ENCODE data around the gene DPM2.

DPM2 gene

GRCh38 chr9:127923046-127923445, 14.6 kb downstream of the DPM2 start:
- Histone ChIP-seq H3K27ac (ENCODE audit: low read depth, low read length) (no peak overlapping the region), H3K9me2 (replicated peaks; ENCODE audit: control insufficient read depth, low read length) (no peaks in the 10 kb centered on the region), H4K20me1 (ENCODE audit: control insufficient read depth, insufficient read depth, low read depth, low read length) (no peaks in the 10 kb centered on the region), H3K4me3 (ENCODE audit: low read length) (no peak overlapping the region), H3K4me1 (ENCODE audit: control insufficient read depth, low read length) (peaks cover 41% of the 10 kb centered on the region), H3K9me3 (ENCODE audit: control insufficient read depth, insufficient read depth, low read length) (no peaks in the 10 kb centered on the region), H3F3A (ENCODE audit: control insufficient read depth, insufficient read depth) (0 out of 2 replicates have a peak, but pooled peaks cover 9% of the 10 kb centered on the region), H3K27me3 (ENCODE audit: control insufficient read depth, low read length) (peaks cover 44% of the 10 kb centered on the region), H3K4me2 (ENCODE audit: low read length) (no peak overlapping the region), H3K36me3 (ENCODE audit: control insufficient read depth, low read length) (no peaks in the 10 kb centered on the region), H3K79me2 (ENCODE audit: control insufficient read depth, low read length) (no peaks in the 10 kb centered on the region)
- TF ChIP-seq EZH2phosphoT487 (IDR thresholded peaks at IDR 0.05; ENCODE audit: borderline replicate concordance, low read length) (no peak), CTCF (IDR thresholded peaks at IDR 0.05; ENCODE audit: low read depth, low read length, poor library complexity, severe bottlenecking) (no peak)

- Histone ChIP-seq H3K27me3 (ENCODE audit: control insufficient read depth, low read length) (peaks cover 32% of the 10 kb centered on the region), H3K4me1 (ENCODE audit: control insufficient read depth, low read length) (peaks cover 39% of the 10 kb centered on the region), H3K4me3 (ENCODE audit: low read length) (peak overlapping the region; percentile 68), H3K9me3 (ENCODE audit: control insufficient read depth, insufficient read depth, low read length) (no peaks in the 10 kb centered on the region), H3K4me2 (ENCODE audit: low read length) (peak overlapping the region; percentile 90), H4K20me1 (ENCODE audit: control insufficient read depth, insufficient read depth, low read depth, low read length) (no peaks in the 10 kb centered on the region), H3K9me2 (replicated peaks; ENCODE audit: control insufficient read depth, low read length) (no peaks in the 10 kb centered on the region), H3K27ac (ENCODE audit: low read depth, low read length) (no peak overlapping the region), H3K36me3 (ENCODE audit: control insufficient read depth, low read length) (peaks cover 1% of the 10 kb centered on the region), H3F3A (ENCODE audit: control insufficient read depth, insufficient read depth) (peaks cover 13% of the 10 kb centered on the region), H3K79me2 (ENCODE audit: control insufficient read depth, low read length) (peaks cover 2% of the 10 kb centered on the region)
- peak; percentile 93 for TF ChIP-seq CTCF (IDR thresholded peaks at IDR 0.05; ENCODE audit: low read depth, low read length, poor library complexity, severe bottlenecking)
- no peak; the same call in 1 of the 2 replicates for TF ChIP-seq EZH2phosphoT487 (IDR thresholded peaks at IDR 0.05; ENCODE audit: borderline replicate concordance, low read length)
Measured at GRCh38 chr9:127921557-127922120, 16.0 kb downstream of the DPM2 start.

- Histone ChIP-seq H3K4me1 (ENCODE audit: control insufficient read depth, low read length) (peaks cover 45% of the 10 kb centered on the region), H3F3A (ENCODE audit: control insufficient read depth, insufficient read depth) (peaks cover 12% of the 10 kb centered on the region), H3K79me2 (ENCODE audit: control insufficient read depth, low read length) (peaks cover 10% of the 10 kb centered on the region), H4K20me1 (ENCODE audit: control insufficient read depth, insufficient read depth, low read depth, low read length) (no peaks in the 10 kb centered on the region), H3K36me3 (ENCODE audit: control insufficient read depth, low read length) (peaks cover 9% of the 10 kb centered on the region), H3K4me3 (ENCODE audit: low read length) (no peak overlapping the region), H3K27me3 (ENCODE audit: control insufficient read depth, low read length) (peaks cover 26% of the 10 kb centered on the region), H3K9me2 (replicated peaks; ENCODE audit: control insufficient read depth, low read length) (no peaks in the 10 kb centered on the region), H3K9me3 (ENCODE audit: control insufficient read depth, insufficient read depth, low read length) (no peaks in the 10 kb centered on the region), H3K27ac (ENCODE audit: low read depth, low read length) (no peak overlapping the region), H3K4me2 (ENCODE audit: low read length) (no peak overlapping the region)
- TF ChIP-seq EZH2phosphoT487 (IDR thresholded peaks at IDR 0.05; ENCODE audit: borderline replicate concordance, low read length) (no peak), CTCF (IDR thresholded peaks at IDR 0.05; ENCODE audit: low read depth, low read length, poor library complexity, severe bottlenecking) (no peak)
Measured at GRCh38 chr9:127920794-127921193, 16.9 kb downstream of the DPM2 start.

Measured in DOHH2 (cell line).